OCI-LY7 (cell line): Measurements from ENCODE around the gene C2CD5.

ENCODE experiments used
- EZH2phosphoT487 ChIP-seq: fragments of 200-600 bp; sonication (generic); IDR thresholded peaks from 2 replicates; pipeline ENCODE4 v1.6.1; 2018; ENCODE audit warnings: low read depth, borderline replicate concordance, mild to moderate bottlenecking, mixed run types, antibody characterized with exemption, low read length, moderate library complexity, mixed read lengths
- TF ChIP-seq, protein P1 (sequence below): fragments of 200-600 bp; sonication (generic); conservative IDR thresholded peaks from 2 replicates; pipeline ENCODE4 v1.5.1; 2014; ENCODE audit warnings: mild to moderate bottlenecking, antibody characterized with exemption, low read length, moderate library complexity, mixed read lengths

DNA sequence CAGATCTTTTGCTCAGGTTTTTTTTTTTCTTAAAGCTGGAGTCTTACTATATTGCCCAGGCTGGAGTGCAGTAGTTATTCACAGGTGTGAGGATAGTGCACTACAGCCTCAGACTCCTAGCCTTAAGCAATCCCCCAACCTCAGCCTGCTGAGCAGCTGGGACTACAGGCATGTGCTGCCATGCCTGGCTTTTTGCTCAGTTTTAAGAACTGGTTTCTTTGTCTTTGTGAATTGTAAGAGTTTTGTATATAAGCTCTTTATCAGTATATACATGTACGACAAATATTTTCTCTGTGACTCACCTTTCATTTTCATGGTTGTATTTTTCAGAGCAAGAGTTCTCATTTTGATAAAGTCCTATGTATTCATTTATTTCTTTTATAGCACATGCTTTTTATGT, 33.3 kb upstream of the C2CD5 start:
- TF ChIP-seq, protein P1, sequence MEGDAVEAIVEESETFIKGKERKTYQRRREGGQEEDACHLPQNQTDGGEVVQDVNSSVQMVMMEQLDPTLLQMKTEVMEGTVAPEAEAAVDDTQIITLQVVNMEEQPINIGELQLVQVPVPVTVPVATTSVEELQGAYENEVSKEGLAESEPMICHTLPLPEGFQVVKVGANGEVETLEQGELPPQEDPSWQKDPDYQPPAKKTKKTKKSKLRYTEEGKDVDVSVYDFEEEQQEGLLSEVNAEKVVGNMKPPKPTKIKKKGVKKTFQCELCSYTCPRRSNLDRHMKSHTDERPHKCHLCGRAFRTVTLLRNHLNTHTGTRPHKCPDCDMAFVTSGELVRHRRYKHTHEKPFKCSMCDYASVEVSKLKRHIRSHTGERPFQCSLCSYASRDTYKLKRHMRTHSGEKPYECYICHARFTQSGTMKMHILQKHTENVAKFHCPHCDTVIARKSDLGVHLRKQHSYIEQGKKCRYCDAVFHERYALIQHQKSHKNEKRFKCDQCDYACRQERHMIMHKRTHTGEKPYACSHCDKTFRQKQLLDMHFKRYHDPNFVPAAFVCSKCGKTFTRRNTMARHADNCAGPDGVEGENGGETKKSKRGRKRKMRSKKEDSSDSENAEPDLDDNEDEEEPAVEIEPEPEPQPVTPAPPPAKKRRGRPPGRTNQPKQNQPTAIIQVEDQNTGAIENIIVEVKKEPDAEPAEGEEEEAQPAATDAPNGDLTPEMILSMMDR = no peak
- TF ChIP-seq EZH2phosphoT487 = no peak
